NCI-H1694 treated with DMSO at 0.1 percent for 48 hours (cell line): ENCODE data around the gene NOD2.

Source experiments
- DNase-seq: peaks from one replicate; lab custom pipeline; 2025; lab: John Stamatoyannopoulos, UW

Gene NOD2

DNA sequence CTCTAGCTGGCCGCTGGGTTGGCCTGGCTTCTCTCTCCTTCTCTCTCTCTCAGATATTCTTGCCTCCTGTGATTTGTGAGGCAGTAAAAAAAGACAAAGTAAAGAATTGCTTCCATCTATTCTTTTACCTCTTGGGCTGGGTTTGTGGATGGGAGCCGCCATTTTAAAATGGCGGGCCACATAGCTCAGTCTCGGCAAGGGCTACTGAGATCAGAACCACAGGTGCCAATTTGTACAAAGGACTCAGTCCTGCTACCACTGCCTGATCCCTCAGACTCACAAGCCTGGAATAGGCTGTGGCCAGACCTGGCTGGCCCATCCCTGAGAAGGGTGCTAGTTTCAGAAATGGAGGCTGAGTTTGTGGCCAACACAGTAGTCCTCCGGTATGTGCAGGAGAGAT is 24.1 kb downstream of the NOD2 start:
- DNase-seq: no peak

DNA sequence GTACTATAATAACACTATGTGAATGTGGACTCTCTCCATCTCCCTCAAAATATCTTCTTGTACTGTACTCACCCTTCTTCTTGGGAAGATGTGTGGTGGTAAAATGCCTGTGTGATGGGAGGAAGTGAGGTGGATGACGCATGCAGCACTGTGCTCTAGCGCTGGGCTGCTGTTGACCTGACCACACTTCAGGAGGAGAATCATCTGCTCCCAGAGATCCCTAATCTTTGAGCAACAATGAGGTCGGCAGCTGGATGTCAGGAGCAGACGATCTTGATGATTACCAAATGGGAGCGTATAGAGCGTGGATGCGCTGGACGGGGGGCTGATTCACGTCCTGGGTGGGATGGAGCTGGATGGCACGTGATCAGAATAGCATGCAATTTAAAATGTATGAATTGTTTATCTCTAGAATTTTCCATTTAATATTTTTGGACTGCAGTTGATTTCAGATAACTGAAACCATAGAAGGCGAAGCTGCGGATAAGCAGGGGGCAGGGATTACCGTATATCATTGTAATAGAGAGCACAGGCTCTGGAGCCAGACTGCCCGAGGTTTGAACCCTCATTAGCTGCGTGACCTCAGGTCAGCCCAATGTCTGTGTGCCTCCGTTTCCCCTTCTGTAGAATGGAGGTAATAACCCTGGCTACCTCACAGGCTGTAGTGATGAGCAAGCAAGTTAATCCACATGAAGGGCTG is 24.8 kb downstream of the NOD2 start:
- DNase-seq: no peak

DNA sequence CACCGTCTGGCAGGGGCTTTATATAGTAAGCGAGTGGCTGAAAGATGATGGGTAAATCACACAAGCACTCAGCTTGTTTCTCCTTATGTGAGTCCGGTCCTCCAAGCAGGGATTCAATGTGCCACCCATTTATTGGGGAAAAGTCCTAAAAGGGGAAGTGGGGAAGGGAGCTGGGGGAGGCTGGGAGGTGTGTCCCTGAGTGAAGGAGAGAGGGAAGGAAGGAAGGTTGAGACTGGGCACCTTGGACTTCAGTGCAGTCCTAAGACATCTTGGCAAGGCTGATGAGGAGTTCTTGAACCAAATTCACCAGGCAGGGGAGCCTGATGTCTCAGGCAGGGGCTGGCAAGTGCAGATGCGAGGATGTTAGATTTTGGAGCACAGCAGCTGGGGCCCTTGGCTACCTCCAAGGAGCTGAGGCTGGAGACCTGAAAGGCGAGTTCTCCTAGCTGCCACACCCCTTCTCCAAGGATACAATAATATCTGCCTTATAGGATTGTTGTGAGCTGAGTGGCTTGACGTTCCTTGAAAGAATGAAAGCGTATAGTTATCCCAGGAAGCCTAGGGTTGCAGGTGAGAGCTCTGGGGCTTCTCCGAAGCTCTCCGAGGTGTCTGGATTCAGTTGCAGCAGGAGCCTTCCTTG is 25.5 kb downstream of the NOD2 start:
- DNase-seq: no peak

DNA sequence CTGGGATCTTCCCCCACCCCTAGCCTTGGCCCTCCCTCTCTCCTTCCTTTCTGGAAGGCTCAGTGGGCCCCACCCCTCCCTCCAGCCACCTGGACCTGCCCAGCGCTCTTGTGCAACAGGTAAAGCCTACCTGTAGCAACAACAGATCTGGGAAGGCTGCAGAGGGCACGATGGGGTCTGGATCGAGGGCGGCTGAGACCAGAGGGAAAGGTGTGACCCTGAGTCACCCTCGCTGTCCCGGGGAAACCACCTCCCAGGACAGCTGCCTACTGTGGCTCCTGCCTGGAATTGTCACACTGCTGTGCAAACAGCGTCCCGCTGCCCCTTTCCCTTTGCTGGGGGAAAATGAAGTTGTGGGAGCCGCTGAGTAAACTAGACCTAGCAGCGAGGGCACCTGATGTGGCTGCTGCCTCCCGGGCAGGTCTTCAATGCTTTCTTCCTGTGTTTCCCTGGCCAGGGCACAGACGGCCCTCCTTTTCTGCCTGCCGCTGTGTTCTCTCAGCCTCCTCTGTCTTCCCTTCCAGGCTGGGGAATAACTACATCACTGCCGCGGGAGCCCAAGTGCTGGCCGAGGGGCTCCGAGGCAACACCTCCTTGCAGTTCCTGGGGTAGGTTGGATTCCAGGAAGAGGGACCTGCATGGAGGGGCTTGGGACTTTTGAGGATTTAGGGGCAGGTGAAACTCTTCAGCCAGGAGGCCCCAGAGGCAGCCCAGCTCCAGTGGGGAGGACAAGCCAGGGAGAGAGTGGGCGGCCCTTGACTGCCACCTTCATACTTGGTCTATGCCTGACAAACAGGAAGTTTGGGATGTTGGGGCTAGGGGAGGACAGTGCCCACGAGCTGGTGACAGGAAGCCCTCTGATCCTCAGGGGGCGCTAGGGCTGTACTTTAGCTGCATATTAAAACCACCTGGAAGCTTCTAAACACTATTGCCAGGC is 26.3 kb downstream of the NOD2 start:
- DNase-seq: no peak

DNA sequence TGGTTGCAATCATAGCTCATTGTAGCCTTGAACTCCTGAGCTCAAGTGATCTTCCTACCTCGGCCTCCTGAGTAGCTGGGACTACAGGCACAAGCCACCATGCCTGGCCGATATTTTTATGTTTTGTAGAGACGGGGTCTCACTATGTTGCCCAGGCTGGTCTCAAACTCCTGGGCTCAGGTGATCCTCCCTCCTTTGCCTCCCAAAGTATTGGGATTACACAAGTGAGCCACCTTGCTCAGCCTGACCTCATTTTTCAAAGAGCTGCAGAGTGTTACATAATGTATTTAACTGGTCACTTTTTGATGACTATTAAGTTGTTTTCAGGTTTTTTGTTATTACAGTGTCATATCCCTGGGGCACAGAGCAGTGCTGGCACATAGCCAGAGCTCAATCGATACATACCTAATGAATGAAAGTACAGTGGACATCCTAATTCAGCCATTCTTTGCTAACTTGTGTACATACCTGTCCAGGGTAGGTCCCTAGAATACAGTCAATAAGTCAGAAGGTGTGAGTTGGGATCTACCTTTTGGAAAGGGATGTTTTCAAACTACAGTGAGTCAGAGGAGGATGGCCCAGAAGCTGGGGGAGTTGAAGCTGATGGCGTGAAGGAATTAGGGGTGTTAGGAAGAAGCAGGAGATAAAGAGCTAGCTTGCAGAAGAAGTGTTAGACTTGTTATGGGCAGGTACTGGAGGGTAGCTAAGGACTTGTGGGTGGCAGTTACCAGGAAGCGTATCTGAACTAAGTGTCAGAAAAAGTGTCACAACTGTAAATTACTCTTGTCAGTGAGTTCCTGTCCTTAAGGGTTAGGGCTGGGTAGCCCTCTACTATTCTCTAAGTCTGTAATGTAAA is 28.4 kb downstream of the NOD2 start:
- DNase-seq: no peak

DNA sequence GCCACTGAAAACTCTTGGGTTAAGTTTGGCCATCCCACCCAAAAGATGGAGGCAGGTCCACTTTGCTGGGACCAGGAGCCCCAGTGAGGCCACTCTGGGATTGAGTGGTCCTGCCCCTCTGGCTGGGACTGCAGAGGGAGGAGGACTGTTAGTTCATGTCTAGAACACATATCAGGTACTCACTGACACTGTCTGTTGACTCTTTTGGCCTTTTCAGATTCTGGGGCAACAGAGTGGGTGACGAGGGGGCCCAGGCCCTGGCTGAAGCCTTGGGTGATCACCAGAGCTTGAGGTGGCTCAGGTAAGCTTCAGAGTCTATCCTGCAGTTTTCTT is 29.0 kb downstream of the NOD2 start:
- no peak for DNase-seq

DNA sequence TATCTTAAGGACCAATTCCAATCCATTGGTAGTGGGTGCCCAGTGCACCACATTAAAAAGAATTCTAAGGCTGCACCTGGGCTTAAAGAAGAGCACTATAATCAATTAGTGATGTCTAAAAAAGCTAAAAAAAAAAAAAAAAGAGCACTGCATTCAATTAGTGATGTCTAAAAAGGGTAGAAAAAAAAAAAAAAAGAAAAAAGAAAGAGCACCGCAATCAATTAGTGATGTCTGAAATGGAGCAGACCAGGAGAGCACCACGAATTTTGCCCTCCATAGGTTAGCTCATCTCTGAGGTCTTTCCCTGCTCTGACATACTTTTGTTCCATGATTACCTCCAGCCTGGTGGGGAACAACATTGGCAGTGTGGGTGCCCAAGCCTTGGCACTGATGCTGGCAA is 29.6 kb downstream of the NOD2 start:
- DNase-seq: no peak

DNA sequence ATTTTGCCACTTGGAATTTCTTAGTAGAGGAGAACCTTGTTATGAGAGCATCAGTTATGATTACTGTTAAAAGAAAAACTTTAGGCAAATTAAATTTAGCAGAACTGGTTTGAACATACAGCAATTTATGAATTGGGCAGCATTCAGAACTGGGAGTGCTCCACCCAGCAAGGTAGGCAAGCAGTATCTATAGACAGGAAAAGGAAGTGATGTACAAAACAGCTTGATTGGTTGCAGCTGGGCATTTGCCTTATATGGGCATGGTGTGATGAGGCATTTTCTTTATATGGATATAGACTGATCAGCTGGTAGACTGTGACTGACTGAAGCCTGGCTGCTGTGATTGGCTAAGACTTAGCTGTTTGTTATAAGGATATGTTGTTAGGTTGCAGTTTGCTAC is 30.9 kb downstream of the NOD2 start:
- DNase-seq: no peak

DNA sequence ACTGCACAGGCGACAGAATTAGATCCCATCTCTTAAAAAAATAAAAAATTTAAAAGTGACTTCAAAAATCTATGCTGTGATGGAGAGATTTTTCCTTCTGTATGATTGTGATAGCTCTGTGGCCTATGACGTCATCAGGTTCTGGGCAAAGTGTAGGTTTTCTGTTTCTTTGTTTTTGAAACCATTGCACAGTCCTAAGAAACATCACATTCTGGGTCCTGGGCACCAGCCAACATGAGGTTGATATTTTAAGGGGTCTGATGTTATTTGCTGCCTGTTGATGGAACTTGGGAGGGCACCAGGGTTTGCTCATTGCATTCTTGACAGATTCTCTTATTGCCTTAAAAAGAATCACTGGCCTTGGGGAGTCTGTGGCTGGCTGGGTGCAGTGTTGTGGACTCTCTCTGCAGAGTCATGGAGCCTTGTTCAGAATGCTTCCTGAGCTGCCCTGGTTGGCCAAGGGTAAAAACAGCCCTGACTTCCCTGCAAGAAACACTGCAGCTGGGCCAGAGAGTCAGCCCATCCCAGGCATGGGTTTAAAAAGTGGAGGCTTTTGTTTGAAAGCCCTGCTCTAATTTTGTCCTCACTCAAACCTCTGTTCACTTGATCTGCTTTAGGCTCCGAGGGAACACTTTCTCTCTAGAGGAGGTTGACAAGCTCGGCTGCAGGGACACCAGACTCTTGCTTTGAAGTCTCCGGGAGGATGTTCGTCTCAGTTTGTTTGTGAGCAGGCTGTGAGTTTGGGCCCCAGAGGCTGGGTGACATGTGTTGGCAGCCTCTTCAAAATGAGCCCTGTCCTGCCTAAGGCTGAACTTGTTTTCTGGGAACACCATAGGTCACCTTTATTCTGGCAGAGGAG is 38.0 kb downstream of the NOD2 start:
- DNase-seq: no peak

DNA sequence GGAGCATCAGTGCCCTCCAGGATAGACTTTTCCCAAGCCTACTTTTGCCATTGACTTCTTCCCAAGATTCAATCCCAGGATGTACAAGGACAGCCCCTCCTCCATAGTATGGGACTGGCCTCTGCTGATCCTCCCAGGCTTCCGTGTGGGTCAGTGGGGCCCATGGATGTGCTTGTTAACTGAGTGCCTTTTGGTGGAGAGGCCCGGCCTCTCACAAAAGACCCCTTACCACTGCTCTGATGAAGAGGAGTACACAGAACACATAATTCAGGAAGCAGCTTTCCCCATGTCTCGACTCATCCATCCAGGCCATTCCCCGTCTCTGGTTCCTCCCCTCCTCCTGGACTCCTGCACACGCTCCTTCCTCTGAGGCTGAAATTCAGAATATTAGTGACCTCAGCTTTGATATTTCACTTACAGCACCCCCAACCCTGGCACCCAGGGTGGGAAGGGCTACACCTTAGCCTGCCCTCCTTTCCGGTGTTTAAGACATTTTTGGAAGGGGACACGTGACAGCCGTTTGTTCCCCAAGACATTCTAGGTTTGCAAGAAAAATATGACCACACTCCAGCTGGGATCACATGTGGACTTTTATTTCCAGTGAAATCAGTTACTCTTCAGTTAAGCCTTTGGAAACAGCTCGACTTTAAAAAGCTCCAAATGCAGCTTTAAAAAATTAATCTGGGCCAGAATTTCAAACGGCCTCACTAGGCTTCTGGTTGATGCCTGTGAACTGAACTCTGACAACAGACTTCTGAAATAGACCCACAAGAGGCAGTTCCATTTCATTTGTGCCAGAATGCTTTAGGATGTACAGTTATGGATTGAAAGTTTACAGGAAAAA is 38.8 kb downstream of the NOD2 start:
- DNase-seq: no peak

DNA sequence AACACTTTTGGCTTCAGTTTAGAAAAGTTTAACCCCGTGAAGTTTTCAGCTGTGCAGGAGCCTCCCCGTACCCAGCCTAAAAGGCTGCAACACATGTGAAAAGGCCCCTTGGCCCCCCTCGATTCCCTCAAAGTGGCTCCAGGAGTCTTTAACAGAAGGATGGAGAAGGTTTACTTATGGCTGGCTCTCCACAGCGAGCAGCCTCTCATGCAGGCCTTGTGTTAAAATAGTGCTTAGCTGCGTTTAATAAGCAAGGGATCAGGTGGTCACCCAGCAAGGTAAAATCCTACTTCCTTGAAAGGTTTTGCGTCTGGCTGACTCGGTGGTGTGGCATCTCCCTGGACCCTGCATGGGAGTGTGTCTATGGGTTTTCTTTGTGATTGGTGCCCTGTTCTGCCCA is 40.1 kb downstream of the NOD2 start:
- DNase-seq: no peak

DNA sequence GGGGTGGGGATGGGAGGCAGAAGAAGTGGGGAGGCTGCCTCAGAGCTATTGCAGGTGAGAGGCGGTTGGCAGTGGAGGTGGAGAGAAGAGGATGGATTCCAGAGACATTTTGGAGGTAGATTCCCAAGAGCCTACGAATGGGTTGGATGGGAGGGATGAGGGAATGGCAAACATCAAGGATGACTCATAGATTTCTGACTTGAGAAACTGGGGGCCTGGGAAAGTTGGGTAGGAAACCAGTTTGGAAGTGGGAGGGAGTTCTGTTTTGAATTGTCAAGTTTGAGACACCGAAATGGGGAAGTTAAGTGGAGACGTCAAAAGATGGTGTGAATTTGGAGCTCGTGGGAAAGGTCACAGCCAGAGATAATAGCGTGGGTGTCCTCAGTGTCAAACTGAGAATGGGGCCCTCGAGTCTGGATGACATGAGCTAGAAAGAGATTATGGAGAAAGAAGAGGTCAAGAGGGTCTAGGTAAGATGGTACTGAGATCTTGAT is 42.3 kb downstream of the NOD2 start:
- DNase-seq: no peak

DNA sequence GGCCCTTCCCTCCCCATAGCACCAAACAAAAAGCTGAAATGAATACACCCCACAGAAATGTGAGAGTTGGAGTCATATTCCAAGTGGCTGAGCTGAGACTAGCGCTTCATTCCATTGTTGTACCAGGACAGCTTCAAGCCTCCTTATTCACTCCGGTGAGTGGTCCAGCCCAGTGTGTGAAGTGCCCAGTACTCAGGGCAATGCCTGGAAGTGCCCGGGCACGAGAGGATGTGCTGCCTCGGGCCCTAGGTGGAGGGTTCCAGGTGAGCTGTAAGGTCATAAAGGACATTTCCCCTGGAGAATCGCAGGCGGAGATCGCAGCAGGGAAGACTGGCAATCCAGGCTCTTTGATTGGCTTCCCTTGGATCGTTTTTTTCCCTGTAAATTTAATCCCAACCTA is 43.0 kb downstream of the NOD2 start:
- DNase-seq: no peak

DNA sequence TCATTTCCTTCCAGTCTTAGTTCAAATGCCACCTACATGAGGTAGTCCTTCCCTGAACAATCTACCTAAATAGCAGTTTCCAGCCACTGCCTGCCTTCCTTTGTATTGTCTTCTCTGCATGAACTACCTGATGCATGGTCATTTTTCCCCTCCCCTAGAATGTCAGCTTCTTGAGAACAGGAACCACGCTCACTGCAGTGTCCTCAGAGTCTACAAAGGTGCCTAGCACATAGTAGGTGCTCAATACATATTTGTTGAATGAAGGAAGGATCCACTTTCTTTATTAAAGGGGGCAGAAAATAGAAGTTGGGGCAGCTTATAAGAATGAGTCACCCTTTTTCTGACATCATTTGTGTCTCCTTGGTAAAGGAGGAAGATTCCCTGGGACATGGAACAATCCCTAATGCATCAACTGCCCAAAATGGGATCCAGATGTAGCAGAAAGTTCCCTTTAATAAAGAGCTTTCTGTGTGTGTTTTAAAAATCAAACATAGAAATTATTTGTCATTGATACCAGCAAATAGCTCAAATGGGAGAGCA is 44.1 kb downstream of the NOD2 start:
- no peak for DNase-seq

DNA sequence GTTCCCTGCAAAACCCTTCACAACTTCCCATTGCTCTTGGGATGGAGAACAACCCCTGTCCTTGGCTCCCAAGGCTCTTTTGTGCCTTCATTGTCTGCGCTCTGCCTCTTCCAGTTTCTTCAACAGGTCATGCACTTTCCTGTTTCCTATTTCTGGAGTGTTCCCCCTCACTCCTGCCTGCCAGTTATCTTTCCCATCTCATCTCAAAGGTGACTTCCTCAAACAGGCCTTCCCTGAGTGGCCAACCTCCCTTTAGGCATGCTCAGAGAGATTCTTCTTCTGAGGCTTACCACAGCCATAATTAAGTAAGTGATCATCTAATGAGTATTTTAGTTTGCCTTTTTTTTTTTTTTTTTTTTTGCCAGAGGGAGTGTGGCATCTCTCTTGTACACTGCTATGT is 45.6 kb downstream of the NOD2 start:
- DNase-seq: no peak

DNA sequence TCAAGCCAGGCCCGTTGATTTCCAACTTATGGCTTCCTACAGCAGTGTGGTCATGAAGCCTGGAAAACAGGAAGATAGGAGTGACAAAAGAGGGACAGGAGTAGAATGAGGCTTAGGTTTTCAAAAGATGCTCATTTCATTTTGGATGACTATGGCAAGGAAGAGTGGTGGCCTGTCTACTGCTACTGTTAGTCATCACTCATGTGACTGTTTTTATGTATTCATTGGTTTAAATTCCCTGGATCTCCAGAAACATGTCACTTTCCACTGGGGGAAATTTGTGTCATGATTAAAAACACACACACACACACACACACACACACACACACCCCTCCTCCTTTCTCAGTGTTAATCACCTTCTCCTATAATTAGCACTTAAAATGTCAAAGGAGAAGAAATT is 47.3 kb downstream of the NOD2 start:
- no peak for DNase-seq

DNA sequence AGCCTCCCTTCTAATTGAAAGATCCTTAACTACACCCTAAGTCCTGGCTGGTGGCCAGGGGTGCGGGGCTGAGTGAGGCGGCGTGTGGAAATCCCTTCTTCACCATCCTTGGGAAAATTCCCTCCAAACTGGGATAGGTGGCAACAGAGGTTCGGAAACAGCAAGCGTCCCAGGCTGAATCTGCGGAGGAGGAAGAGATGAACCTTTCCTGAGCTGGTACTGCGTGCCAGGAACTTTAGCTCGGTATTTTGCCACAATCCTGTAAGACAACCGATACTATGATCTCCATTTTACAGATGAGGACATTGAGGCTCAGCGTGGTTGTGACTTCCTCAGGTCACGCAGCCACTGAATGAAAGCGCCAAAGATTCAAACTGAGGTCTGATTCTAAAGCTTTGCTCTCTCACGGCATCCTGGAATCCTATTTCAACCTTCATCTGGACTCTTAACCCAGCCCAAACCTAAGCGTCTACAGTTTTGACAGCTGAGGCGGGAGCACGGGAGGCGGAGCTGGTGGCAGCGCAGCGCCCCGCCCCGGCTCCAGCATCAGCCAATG is 47.9 kb downstream of the NOD2 start:
- no peak for DNase-seq

DNA sequence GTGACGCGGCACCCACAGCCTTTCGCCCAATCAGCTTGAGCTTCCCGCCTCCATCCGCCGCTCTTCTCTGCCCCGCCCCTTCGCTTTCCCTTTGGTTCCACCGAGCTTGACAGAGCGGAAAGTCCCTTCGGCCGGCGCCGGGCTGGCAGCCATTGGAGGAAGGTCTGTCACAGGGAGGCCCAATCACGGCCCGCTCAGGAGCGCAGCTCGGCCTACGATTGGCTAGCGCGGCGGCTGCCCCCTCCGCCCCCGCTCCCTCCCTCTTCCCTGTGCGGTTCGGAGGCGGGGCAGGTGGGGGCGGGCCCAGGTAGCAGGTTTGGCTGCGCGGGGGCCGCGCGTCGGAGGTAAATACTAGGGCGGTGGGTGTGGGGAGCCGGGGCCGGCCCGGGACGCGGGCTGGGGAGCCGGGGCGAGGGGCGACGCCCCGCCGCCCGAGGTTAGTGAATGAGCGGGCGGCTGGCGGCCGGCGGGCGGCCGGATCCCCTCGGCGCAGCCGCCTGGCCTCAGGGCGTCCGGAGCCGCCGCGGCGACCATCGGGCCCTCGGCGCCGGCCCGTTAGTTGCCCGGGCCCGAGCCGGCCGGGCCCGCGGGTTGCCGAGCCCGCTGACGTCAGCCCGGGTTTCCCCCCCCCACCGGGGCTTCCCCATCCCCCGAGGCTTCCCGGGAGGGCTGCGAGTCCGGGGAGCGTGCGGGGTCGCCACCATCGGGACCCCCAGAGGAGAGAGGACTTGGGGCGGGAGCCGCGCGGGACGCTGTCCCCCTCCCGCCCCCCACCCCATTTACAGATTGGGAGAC is 48.6 kb downstream of the NOD2 start, which contains the start of gene CYLD:
Gene CYLD, plus strand, starts transcription at position 306 of the 795 bp plus-strand sequence. CDS start 7,613 bp downstream, outside the sequence.
- DNase-seq: peak; percentile 95
